K562 (cell line): ENCODE results near the gene RIN3. TPM values are rescaled to one million over a fixed set of nuclear protein-coding genes. Genes with fewer than 3 reads are reported as not detected.

Experiments used
- ATAC-seq: fragments of 200-7000 bp; cut with Tn5 transposase; 3 replicates; pipeline ENCODE4 v1.9.1; 2020; ENCODE audit warnings: moderate library complexity
- BruUV-seq: library from RNA; stranded (reverse); fragments of 400-500 nt; replicated peaks from 2 replicates; lab custom pipeline; 2021; lab: Mats Ljungman, UMichigan
- CTCF ChIA-PET: fragments of 300-600 bp; formaldehyde crosslinking; extraction: SDS; loops from one replicate; lab custom pipeline; 2021; ENCODE audit warnings: low intra/inter-chr PET ratio; lab: Yijun Ruan, JAX
- POLR2A ChIA-PET: fragments of 300-600, 350-650 bp; sonication (Branson Sonifier 250); formaldehyde crosslinking; extraction: SDS; loops from one replicate; lab custom pipeline; 2021; ENCODE audit warnings: antibody characterized with exemption, inconsistent platforms; lab: Yijun Ruan, JAX
- DNase-seq, 4 experiments: peaks; one replicate each; pipeline versions ENCODE4 v3.0.0 to v3.0.0-alpha.2; 2011 to 2018; ENCODE audit warnings: low spot score in 3 of 4, mixed read lengths in 3 of 4; ENCODE audit errors: extremely low read depth in 1 of 4
- FAIRE-seq: peaks from 2 replicates; lab custom pipeline; 2011; peaks lifted over from hg19 to GRCh38; lab: Jason Lieb, UNC
- H2AFZ ChIP-seq: 2 replicates; pipeline ENCODE4 v1.6.0; 2011; ENCODE audit warnings: low read depth, low read length, control low read depth, inconsistent platforms
- H3K27ac ChIP-seq: fragments of 200-600 bp; 3 replicates; pipeline ENCODE4 v1.8.0; 2011; ENCODE audit warnings: low read depth, mild to moderate bottlenecking, control low read depth, inconsistent platforms, low read length, moderate library complexity, mixed read lengths; ENCODE audit errors: extremely low read depth
- H3K27me3 ChIP-seq, 2 experiments: fragments of 300-600 bp in 1 of 2; 2 replicates in 1 of 2; 3 replicates in 1 of 2; pipeline versions ENCODE4 v1.6.0 to v1.8.0; 2011; ENCODE audit warnings: inconsistent platforms in 2 of 2, low read length in 2 of 2, mild to moderate bottlenecking in 1 of 2, mixed read lengths in 1 of 2, moderate library complexity in 1 of 2; ENCODE audit not compliant: control insufficient read depth in 2 of 2, insufficient read depth in 2 of 2
- H3K36me3 ChIP-seq: fragments of 300-600 bp; 3 replicates; pipeline ENCODE4 v1.8.0; 2011; ENCODE audit warnings: mild to moderate bottlenecking, low read length, inconsistent platforms; ENCODE audit not compliant: control insufficient read depth, insufficient read depth
- H3K4me1 ChIP-seq, 2 experiments: fragments of 200-600 bp in 1 of 2; replicated peaks in 1 of 2; 2 replicates in 1 of 2; 3 replicates in 1 of 2; pipeline versions ENCODE4 v1.5.1 to v1.8.0; 2011; ENCODE audit warnings: inconsistent platforms in 2 of 2, low read length in 2 of 2, mild to moderate bottlenecking in 1 of 2, mixed read lengths in 1 of 2, moderate library complexity in 1 of 2; ENCODE audit not compliant: control insufficient read depth in 2 of 2, insufficient read depth in 2 of 2
- H3K4me2 ChIP-seq: 2 replicates; pipeline ENCODE4 v1.6.1; 2011; ENCODE audit warnings: low read length, control low read depth, inconsistent platforms, mixed read lengths; ENCODE audit not compliant: insufficient read depth
- H3K4me3 ChIP-seq: fragments of 200-600 bp; sonication (generic), shearing (Covaris generic); 2 replicates; pipeline ENCODE4 v1.5.1; 2016; ENCODE audit warnings: control low read depth, inconsistent platforms
- H3K79me2 ChIP-seq: fragments of 200-600 bp; 3 replicates; pipeline ENCODE4 v1.8.0; 2011; ENCODE audit warnings: low read length, inconsistent platforms; ENCODE audit not compliant: control insufficient read depth, insufficient read depth
- H3K9ac ChIP-seq, 2 experiments: 2 replicates each; pipeline versions ENCODE4 v1.6.0 to v1.6.1; 2011; ENCODE audit warnings: low read depth in 2 of 2, low read length in 2 of 2, control low read depth in 1 of 2, inconsistent platforms in 1 of 2, mild to moderate bottlenecking in 1 of 2, mixed read lengths in 1 of 2; ENCODE audit not compliant: insufficient read depth in 1 of 2
- H3K9me1 ChIP-seq: one replicate; pipeline ENCODE4 v1.6.0; 2011; ENCODE audit warnings: inconsistent platforms, mild to moderate bottlenecking, low read length, moderate library complexity; ENCODE audit not compliant: control insufficient read depth, insufficient read depth
- H3K9me3 ChIP-seq: replicated peaks from 2 replicates; pipeline ENCODE4 v1.5.1; 2011; ENCODE audit warnings: low read depth, low read length, inconsistent platforms; ENCODE audit not compliant: control insufficient read depth, insufficient read depth
- H4K20me1 ChIP-seq: replicated peaks from 2 replicates; pipeline ENCODE4 v1.6.1; 2011; ENCODE audit warnings: low read length, inconsistent platforms, mixed read lengths; ENCODE audit not compliant: control insufficient read depth, insufficient read depth
- FIP1L1 ChIP-seq: fragments of 200-400 bp; formaldehyde crosslinking; IDR thresholded peaks from 2 replicates; pipeline ENCODE4 v1.6.1; 2018; ENCODE audit warnings: mild to moderate bottlenecking, low read depth, low read length; ENCODE audit not compliant: poor library complexity, severe bottlenecking
- FOXJ2 ChIP-seq: fragments of 200-800 bp; sonication (Bioruptor generic); IDR thresholded peaks from 2 replicates; pipeline ENCODE4 v1.6.1; 2016; ENCODE audit warnings: missing genetic modification characterization, missing compliant biosample characterization
- MTA1 ChIP-seq: fragments of 450-650 bp; IDR thresholded peaks from 2 replicates; pipeline ENCODE4 v1.6.1; 2017; ENCODE audit warnings: borderline replicate concordance
- NRF1 ChIP-seq, 2 experiments: fragments of 450-650 bp; IDR thresholded peaks in 1 of 2; conservative IDR thresholded peaks in 1 of 2; 2 replicates each; pipeline ENCODE4 v1.6.1; 2014; ENCODE audit warnings: mild to moderate bottlenecking in 2 of 2
- RFX1 ChIP-seq: fragments of 450-650 bp; IDR thresholded peaks from 2 replicates; pipeline ENCODE4 v1.6.1; 2016; ENCODE audit warnings: mild to moderate bottlenecking, moderate library complexity
- RNF2 ChIP-seq: sonication (generic); IDR thresholded peaks from 2 replicates; pipeline ENCODE4 v1.6.1; 2016
- SMARCE1 ChIP-seq: fragments of 450-650 bp; IDR thresholded peaks from 2 replicates; pipeline ENCODE4 v1.7.1; 2016; ENCODE audit warnings: mild to moderate bottlenecking
- TCFL5 ChIP-seq: fragments of 250-450 bp; sonication (Bioruptor Pico); conservative IDR thresholded peaks from 2 replicates; pipeline ENCODE4 v1.6.1; 2021; ENCODE audit warnings: mild to moderate bottlenecking, moderate library complexity, matching md5 sums
- ZFP1 ChIP-seq: fragments of 450-650 bp; formaldehyde crosslinking; IDR thresholded peaks from 2 replicates; pipeline ENCODE4 v1.4.0; 2020; ENCODE audit warnings: mild to moderate bottlenecking, mixed read lengths
- ZNF232 ChIP-seq: sonication (generic); formaldehyde crosslinking; IDR thresholded peaks from 2 replicates; pipeline ENCODE4 v1.8.0; 2022; ENCODE audit warnings: mild to moderate bottlenecking, missing genetic modification reagents
- ZNF274 ChIP-seq: IDR thresholded peaks from 2 replicates; pipeline ENCODE4 v1.6.1; 2011; ENCODE audit warnings: low read depth, mild to moderate bottlenecking, low read length, moderate library complexity, borderline replicate concordance
- ZNF384 ChIP-seq: IDR thresholded peaks from 2 replicates; pipeline ENCODE4 v1.6.1; 2012; ENCODE audit warnings: low read depth, low read length, improper control_type of control experiment
- WGBS: fragments of 100-300 bp; shearing (Covaris generic); methylation state at CpG from one replicate; pipeline ENCODE4 v1.1.6; 2016; ENCODE audit warnings: low coverage, mixed read lengths; ENCODE audit not compliant: insufficient coverage; ENCODE audit errors: missing lambda C conversion rate; 5-methylcytosine and 5-hydroxymethylcytosine counted together
- in situ Hi-C: fragments of 300-500 bp; cut with MboI; formaldehyde crosslinking; loops from 4 replicates; pipeline ENCODE4 v1.15.0; 2018; ENCODE audit warnings: inconsistent platforms, mixed read lengths
- intact Hi-C: fragments of 100-400 bp; cut with micrococcal nuclease; formaldehyde crosslinking; loops from 2 replicates; pipeline ENCODE4 v1.14.2; 2022
- polyA plus RNA-seq, 8 experiments: library from polyadenylated mRNA; depleted of rRNA in 4 of 8; stranded (reverse) in 5 of 8; unstranded in 3 of 8; fragments of >200 nt; fragmentation: Nextera tagmentation in 2 of 8; fragmentation: Illumina TruSeq in 1 of 8; extraction: Ambion mirVana in 2 of 8; extraction: Trizol in 1 of 8; gene quantifications; 2 replicates each; pipeline versions ENCODE4 v1.2.1 to v1.2.3, GENCODE V29; 2011 to 2014; ENCODE audit warnings: inconsistent platforms in 1 of 8, missing spikeins in 1 of 8
- total RNA-seq, 7 experiments: library from RNA; depleted of rRNA in 6 of 7; stranded (reverse); fragments of >200 nt in 6 of 7; fragmentation: Illumina TruSeq in 2 of 7; extraction: Trizol in 2 of 7; gene quantifications; 2 replicates each; pipeline versions ENCODE4 v1.2.1 to v1.2.3, GENCODE V29; 2011 to 2021; ENCODE audit warnings: low replicate concordance in 1 of 7

The RIN3 gene
- total and polyA plus RNA-seq, 9 of the 15 experiments (the other 6 are each of a cell fraction or from before 2014, with no cell fraction given): 0.01 to 0.49 (median 0.08) TPM; not detected in 5

GRCh38 chr14:92607251-92607650 is 93.7 kb downstream of the RIN3 start:
- CTCF ChIA-PET: no interaction called here
- POLR2A ChIA-PET: no interaction called here
- no peak overlapping the region for H3K4me3 ChIP-seq
- no TSS peak for BruUV-seq
- 4% methylated on average over 3 of the region's 3 CpGs for WGBS
- in situ Hi-C loops: no loop called here
- no peak for DNase-seq
- peaks cover 0 to 12% of the 10 kb centered on the region in 2 experiments; a peak in 1 of 5 replicates for H3K27me3 ChIP-seq
- no peaks in the 10 kb centered on the region for H3K9me3 ChIP-seq
- no peaks in the 10 kb centered on the region for H4K20me1 ChIP-seq
- H2AFZ ChIP-seq: no peak overlapping the region
- H3K9me1 ChIP-seq: no peaks in the 10 kb centered on the region
- TF ChIP-seq ZNF232 (CRISPR knock-in tag) (no peak), ZFP1 (CRISPR knock-in tag) (no peak)
- H3K27ac ChIP-seq: no peak overlapping the region
- H3K4me2 ChIP-seq: no peak overlapping the region
- intact Hi-C loops: no loop called here
- no peaks in the 10 kb centered on the region for H3K36me3 ChIP-seq
- no peak overlapping the region for H3K9ac ChIP-seq
- no peaks in the 10 kb centered on the region for H3K79me2 ChIP-seq
- FAIRE-seq: no peak
- H3K4me1 ChIP-seq: no peaks in the 10 kb centered on the region
- ATAC-seq: no peak

- POLR2A ChIA-PET: no interaction called here
- in situ Hi-C loops: no loop called here
- H3K79me2 ChIP-seq: no peaks in the 10 kb centered on the region
- TF ChIP-seq FIP1L1 (no peak), SMARCE1 (no peak), ZNF384 (no peak), RFX1 (no peak), TCFL5 (no peak), ZNF274 (no peak), NRF1 (conservative IDR thresholded peaks at IDR 0.05 in 1 of 2, IDR thresholded peaks at IDR 0.05 in 1 of 2) (no peak), MTA1 (no peak), RNF2 (no peak), FOXJ2 (tag) (no peak)
Observed at GRCh38 chr14:92607702-92608429, 94.3 kb downstream of the RIN3 start.

More at GRCh38 chr14:92607702-92608429, 94.3 kb downstream of the RIN3 start:
- peaks cover 0 to 12% of the 10 kb centered on the region in 2 experiments; a peak in 1 of 5 replicates for H3K27me3 ChIP-seq
- H3K36me3 ChIP-seq: no peaks in the 10 kb centered on the region
- no peak overlapping the region for H3K27ac ChIP-seq
- H4K20me1 ChIP-seq: no peaks in the 10 kb centered on the region
- H3K9me1 ChIP-seq: no peaks in the 10 kb centered on the region
- H3K9ac ChIP-seq: no peak overlapping the region
- H3K4me1 ChIP-seq: no peaks in the 10 kb centered on the region
- no peaks in the 10 kb centered on the region for H3K9me3 ChIP-seq
- intact Hi-C loops: no loop called here
- ATAC-seq (no peak), DNase-seq (no peak), FAIRE-seq (no peak)
- no peak overlapping the region for H3K4me3 ChIP-seq
- no peak overlapping the region for H2AFZ ChIP-seq
- CTCF ChIA-PET: no interaction called here
- no TSS peak for BruUV-seq
- WGBS: 2% methylated on average over 5 of the region's 5 CpGs
- no peak overlapping the region for H3K4me2 ChIP-seq
